Mucosa of descending colon (tissue), 3 donors: ENCODE data around the gene CRYGB. TPM values are rescaled to one million over a fixed set of nuclear protein-coding genes. Genes with fewer than 3 reads are reported as not detected.

Experiments
- ATAC-seq: fragments of 200-7000 bp; cut with Tn5 transposase; one replicate; pipeline ENCODE4 v1.9.1; 2020; ENCODE audit warnings: mild to moderate bottlenecking, moderate library complexity
- DNase-seq, 3 donors: peaks; one replicate each; pipeline ENCODE4 v3.0.0-alpha.2; 2020
- H3K36me3 ChIP-seq: fragments of 200-600 bp; one replicate; pipeline ENCODE4 v1.8.0; 2021; ENCODE audit warnings: low read depth, mild to moderate bottlenecking
- H3K4me1 ChIP-seq: fragments of 200-600 bp; one replicate; pipeline ENCODE4 v1.8.0; 2021; ENCODE audit warnings: low read depth, mild to moderate bottlenecking
- H3K4me3 ChIP-seq: fragments of 200-600 bp; one replicate; pipeline ENCODE4 v1.8.0; 2021; ENCODE audit warnings: mild to moderate bottlenecking
- H3K9me3 ChIP-seq: fragments of 200-600 bp; one replicate; pipeline ENCODE4 v1.8.0; 2021; ENCODE audit warnings: mild to moderate bottlenecking
- CTCF ChIP-seq: fragments of 200-600 bp; IDR thresholded peaks from one replicate; pipeline ENCODE4 v1.8.0; 2022; ENCODE audit warnings: antibody characterized with exemption, mild to moderate bottlenecking
- intact Hi-C, 2 donors: fragments of 100-400 bp; cut with DNase I in 1 of 2; cut with micrococcal nuclease in 1 of 2; formaldehyde crosslinking; loops; one replicate each; pipeline versions ENCODE4 v1.11.0 to v1.11.1; 2022; cut with DNase I, micrococcal nuclease
- total RNA-seq, 3 donors: library from RNA; stranded (reverse); fragmentation: NEBNext Ultra II Directional in 2 of 3; extraction: Animal tissue kit (Norgen Biotek cat#: 25700) in 2 of 3; gene quantifications; one replicate each; pipeline versions ENCODE4 v1.2.1 to v1.2.4, GENCODE V29; 2021 to 2023
- donor health status: DM: no; HTN: no; CAD: no; lungs with moderate emphysema.
- donor health status: DM: no; HTN: no; CAD: no.
- donor health status: DM: no; HTN: yes; CAD: no.

CRYGB gene
- total RNA-seq, 3 donors from 2014 or later = not detected

- ATAC-seq = no peak
- intact Hi-C loops = no loop called here
- H3K4me1 ChIP-seq = no peaks in the 10 kb centered on the region
- DNase-seq = no peak
- H3K9me3 ChIP-seq = no peaks in the 10 kb centered on the region
- no peak for TF ChIP-seq CTCF
- no peaks in the 10 kb centered on the region for H3K36me3 ChIP-seq
- H3K4me3 ChIP-seq = no peak overlapping the region
Observed at GRCh38 chr2:208097313-208097712, 48.6 kb downstream of the CRYGB start.

- no peaks in the 10 kb centered on the region for H3K9me3 ChIP-seq
- DNase-seq (no peak), ATAC-seq (no peak)
- intact Hi-C loops = no loop called here
- no peak for TF ChIP-seq CTCF
- no peak overlapping the region for H3K4me3 ChIP-seq
- no peaks in the 10 kb centered on the region for H3K36me3 ChIP-seq
- H3K4me1 ChIP-seq = no peaks in the 10 kb centered on the region
Observed at GRCh38 chr2:208096080-208096479, 49.9 kb downstream of the CRYGB start.

- intact Hi-C loops = no loop called here
- DNase-seq (no peak), ATAC-seq (no peak)
- no peaks in the 10 kb centered on the region for H3K4me1 ChIP-seq
- no peak overlapping the region for H3K4me3 ChIP-seq
- H3K9me3 ChIP-seq = no peaks in the 10 kb centered on the region
- H3K36me3 ChIP-seq = no peaks in the 10 kb centered on the region
- no peak for TF ChIP-seq CTCF
Observed at GRCh38 chr2:208093128-208093527, 52.8 kb downstream of the CRYGB start.

Other genes with a start within 250 kb of the CRYGB start
- 10 to 100 TPM in 2 of 3 donors, 1 to 10 TPM in 1; 9.7 to 21.1 (median 12.9) TPM for gene PLEKHM3, start 120.6 kb downstream of the CRYGB start, total RNA-seq
- gene CRYGD, start 21.6 kb downstream of the CRYGB start, total RNA-seq = not detected
- gene CRYGC, start 16.3 kb downstream of the CRYGB start, total RNA-seq = not detected
- gene CRYGA, start 17.4 kb upstream of the CRYGB start, total RNA-seq = not detected
- not detected for gene C2orf80, start 43.9 kb upstream of the CRYGB start, total RNA-seq
- gene IDH1, start 108.9 kb upstream of the CRYGB start, total RNA-seq = 100 to 1,000 TPM; 105 to 233 (median 227) TPM
- 10 to 100 TPM; 20.5 to 29.6 (median 25.2) TPM for gene PIKFYVE, start 120.1 kb upstream of the CRYGB start, total RNA-seq